ENCODE measurements around the gene POLR2J.
A peak's percentile ranks its signal among the peaks of the same experiment; 100 is the strongest.

The POLR2J gene

GRCh38 chr7:102453319-102453718 lies 25.4 kb downstream of the POLR2J start:
- DNase-seq (ENCODE audit: extremely low spot score): no peak
- ChIA-PET POLR2A (no interaction called here), CTCF (interaction anchor here (1.6 to 3.1 kb wide), 2 partner anchors 13 to 49 kb away, joined by 5 to 12 read pairs; no protein-coding TSS in a partner anchor)
- no peak for TF ChIP-seq CTCF (IDR thresholded peaks at IDR 0.05; ENCODE audit: control extremely low read depth, extremely low read depth, low read depth, missing control alignments)

DNA sequence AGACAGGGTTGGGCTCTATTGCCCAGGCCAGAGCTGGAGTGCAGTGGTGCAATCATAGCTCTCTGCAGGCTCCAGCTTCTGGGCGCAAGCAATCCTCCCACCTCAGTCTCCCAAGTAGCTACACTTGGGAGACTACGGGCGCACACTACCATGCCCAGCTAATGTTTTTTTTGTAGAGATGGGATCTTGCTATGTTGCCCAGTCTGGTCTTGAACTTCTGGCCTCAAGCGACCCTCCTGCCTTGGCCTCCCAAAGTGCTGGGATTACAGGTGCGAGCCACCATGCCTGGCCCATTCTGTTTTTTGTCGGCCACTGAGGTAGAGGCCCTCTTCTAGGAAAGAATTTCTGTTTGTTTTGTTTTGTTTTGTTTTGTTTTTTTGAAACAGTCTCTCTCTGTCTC lies 26.3 kb downstream of the POLR2J start:
- ChIA-PET CTCF (interaction anchor here (1.0 to 1.6 kb wide), 5 partner anchors 9 to 48 kb away, joined by 3 to 8 read pairs (median 3); no protein-coding TSS in a partner anchor), POLR2A (no interaction called here)
- no peak for DNase-seq (ENCODE audit: extremely low spot score)
- no peak for TF ChIP-seq CTCF (IDR thresholded peaks at IDR 0.05; ENCODE audit: control extremely low read depth, extremely low read depth, low read depth, missing control alignments)

DNA sequence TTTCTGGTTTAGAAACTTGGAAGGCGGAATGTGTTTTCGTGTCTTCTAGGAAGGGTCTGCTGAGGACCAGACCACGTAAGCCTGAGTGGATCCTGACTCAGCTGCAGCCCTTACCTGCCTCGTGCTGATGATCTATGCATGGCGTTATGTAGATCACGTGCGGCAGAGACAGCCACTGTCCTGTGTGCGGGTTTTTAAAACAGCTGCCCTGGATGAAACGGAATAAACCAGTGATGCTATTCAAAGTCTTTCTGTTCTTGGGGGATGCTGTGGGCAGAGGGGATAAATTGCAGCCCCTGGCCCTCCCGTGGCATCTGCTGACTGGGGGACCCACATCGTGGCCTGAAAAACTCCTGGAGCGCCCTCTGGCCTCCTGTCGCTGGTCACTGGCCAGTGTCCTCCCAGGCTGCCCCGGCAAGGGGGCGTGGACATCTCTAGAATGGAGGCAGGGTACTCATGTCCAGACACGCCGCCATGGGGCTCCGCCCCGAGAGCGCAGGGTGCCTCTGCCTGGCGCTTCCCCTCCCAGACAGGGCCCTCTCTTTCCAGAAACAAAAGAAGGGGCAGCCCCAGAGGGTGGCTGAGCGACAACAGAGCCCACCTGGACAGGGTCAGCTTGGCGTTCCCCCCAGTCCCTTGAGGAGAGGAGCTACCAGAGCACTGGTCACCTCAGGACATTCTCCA lies 27.2 kb downstream of the POLR2J start:
- TF ChIP-seq CTCF (IDR thresholded peaks at IDR 0.05; ENCODE audit: control extremely low read depth, extremely low read depth, low read depth, missing control alignments): no peak
- CTCF ChIA-PET: interaction anchor here (1.0 to 2.7 kb wide), 7 partner anchors 9 to 47 kb away, joined by 3 to 16 read pairs (median 7); no protein-coding TSS in a partner anchor
- DNase-seq (ENCODE audit: extremely low spot score): no peak
- POLR2A ChIA-PET: no interaction called here

DNA sequence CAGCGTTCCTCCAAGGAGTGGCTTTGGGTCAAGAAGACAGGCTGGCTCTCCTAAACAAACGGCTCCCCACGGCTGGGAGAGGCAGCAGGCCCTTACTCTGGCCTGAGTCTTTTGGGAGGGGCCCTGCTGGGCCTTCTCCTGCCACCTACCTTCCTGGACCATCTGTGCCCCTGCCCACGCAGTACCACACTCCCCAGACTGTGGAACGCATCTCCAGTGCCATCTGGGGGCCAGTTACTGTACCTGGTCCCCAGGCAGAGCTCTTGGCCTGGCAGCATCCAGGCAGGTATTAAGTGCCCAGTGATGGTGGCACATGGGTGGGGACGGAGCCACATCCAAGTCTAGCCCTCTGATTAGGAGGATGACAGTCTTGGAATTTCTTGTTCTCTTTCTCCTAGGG lies 28.5 kb downstream of the POLR2J start:
- CTCF ChIA-PET: interaction anchor here (0.6 to 2.7 kb wide), 19 partner anchors 9 to 172 kb away, joined by 3 to 16 read pairs (median 4); partner anchors contain the start of genes ORAI2 and PRKRIP1
- peak; percentile 63 for TF ChIP-seq CTCF (IDR thresholded peaks at IDR 0.05; ENCODE audit: control extremely low read depth, extremely low read depth, low read depth, missing control alignments)
- no peak for DNase-seq (ENCODE audit: extremely low spot score)
- POLR2A ChIA-PET: no interaction called here

GRCh38 chr7:102449136-102449535 lies 29.6 kb downstream of the POLR2J start:
- POLR2A ChIA-PET: no interaction called here
- TF ChIP-seq CTCF (IDR thresholded peaks at IDR 0.05; ENCODE audit: control extremely low read depth, extremely low read depth, low read depth, missing control alignments): no peak
- DNase-seq (ENCODE audit: extremely low spot score): no peak
- CTCF ChIA-PET: interaction anchor here (1.3 to 2.7 kb wide), 5 partner anchors 11 to 48 kb away, joined by 3 to 16 read pairs (median 7); no protein-coding TSS in a partner anchor

DNA sequence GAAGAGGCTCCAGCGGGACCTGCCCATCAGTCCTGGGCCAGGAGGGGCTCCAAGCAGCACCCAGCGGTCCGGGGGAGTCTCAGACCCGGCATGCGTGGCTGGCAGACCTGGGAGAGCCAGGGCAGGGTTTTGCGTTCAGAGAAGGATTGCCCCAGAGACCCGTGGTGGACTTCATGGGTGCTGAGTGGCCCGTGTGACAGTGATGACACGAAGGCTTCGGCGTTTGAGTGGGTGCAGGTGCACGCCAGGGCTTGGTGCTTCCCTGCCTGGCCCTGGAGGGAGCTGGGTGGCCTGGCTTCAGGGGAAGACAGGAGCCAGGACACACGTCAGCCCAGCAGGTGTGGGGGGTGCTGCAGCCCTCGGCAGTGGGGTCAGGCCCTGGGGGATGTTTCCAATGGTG lies 31.4 kb downstream of the POLR2J start:
- no peak for DNase-seq (ENCODE audit: extremely low spot score)
- ChIA-PET CTCF (interaction anchor here (1.3 kb wide), 1 partner anchor 42 kb away, joined by 5 read pairs; no protein-coding TSS in a partner anchor), POLR2A (interaction anchor here (1.3 kb wide), 1 partner anchor 9 kb away, joined by 3 read pairs; no protein-coding TSS in a partner anchor)
- TF ChIP-seq CTCF (IDR thresholded peaks at IDR 0.05; ENCODE audit: control extremely low read depth, extremely low read depth, low read depth, missing control alignments): no peak
